HuH-7.5 (cell line): ENCODE data around the gene DCAF4.
"Not testable (repeated sequence)": the region's sequence is repeated elsewhere in the genome, so short reads cannot be mapped to it uniquely, and the experiment has no call there.

Experiments used
- DNase-seq: peaks from one replicate; pipeline ENCODE4 v3.0.0; 2011; ENCODE audit warnings: low spot score

The DCAF4 gene

GRCh38 chr14:72932893-72933292 is 6.6 kb downstream of the DCAF4 start:
- DNase-seq: no peak

- DNase-seq: no peak
Observed at GRCh38 chr14:72939630-72940029, 13.4 kb downstream of the DCAF4 start.

- DNase-seq: no peak
Observed at GRCh38 chr14:72941286-72941985, 15.2 kb downstream of the DCAF4 start.

GRCh38 chr14:72942934-72943333 is 16.7 kb downstream of the DCAF4 start:
- no peak for DNase-seq

GRCh38 chr14:72943876-72944430 is 17.7 kb downstream of the DCAF4 start:
- DNase-seq: no peak

GRCh38 chr14:72945356-72946027 is 19.2 kb downstream of the DCAF4 start:
- DNase-seq: no peak

GRCh38 chr14:72946491-72946890 is 20.2 kb downstream of the DCAF4 start:
- DNase-seq: no peak

GRCh38 chr14:72947366-72948160 is 21.3 kb downstream of the DCAF4 start:
- DNase-seq: no peak

- peak; percentile 32 for DNase-seq
Observed at GRCh38 chr14:72948481-72949138, 22.3 kb downstream of the DCAF4 start.

- no peak for DNase-seq
Observed at GRCh38 chr14:72952171-72952570, 25.9 kb downstream of the DCAF4 start.

- not testable (repeated sequence) for DNase-seq
Observed at GRCh38 chr14:72956741-72957140, 30.5 kb downstream of the DCAF4 start.

- no peak for DNase-seq
Observed at GRCh38 chr14:72957213-72957612, 30.9 kb downstream of the DCAF4 start.

- DNase-seq: no peak
Observed at GRCh38 chr14:72958548-72958947, 32.3 kb downstream of the DCAF4 start.

GRCh38 chr14:72961016-72961415 is 34.8 kb downstream of the DCAF4 start:
- not testable (repeated sequence) for DNase-seq

- DNase-seq: no peak
Observed at GRCh38 chr14:72961579-72962335, 35.5 kb downstream of the DCAF4 start.

- DNase-seq: not testable (repeated sequence)
Observed at GRCh38 chr14:72962336-72962754, 36.1 kb downstream of the DCAF4 start.

GRCh38 chr14:72962829-72963312 is 36.6 kb downstream of the DCAF4 start:
- DNase-seq: no peak

- no peak for DNase-seq
Observed at GRCh38 chr14:72965249-72965648, 39.0 kb downstream of the DCAF4 start.

GRCh38 chr14:72966038-72966437 is 39.8 kb downstream of the DCAF4 start:
- DNase-seq: no peak

- no peak for DNase-seq
Observed at GRCh38 chr14:72968316-72968715, 42.1 kb downstream of the DCAF4 start.

- DNase-seq: no peak
Observed at GRCh38 chr14:72970058-72970630, 43.9 kb downstream of the DCAF4 start.
